GM12874 (cell line): ENCODE data around the gene TBX5.

ENCODE experiments used
- CTCF ChIP-seq: IDR thresholded peaks from 2 replicates; pipeline ENCODE4 v1.5.1; 2011; ENCODE audit warnings: low read depth, mild to moderate bottlenecking, control low read depth, low read length, moderate library complexity; ENCODE audit not compliant: insufficient read depth

Gene TBX5

GRCh38 chr12:114313910-114314309, 92.0 kb downstream of the TBX5 start:
- TF ChIP-seq CTCF: no peak

- TF ChIP-seq CTCF: no peak
Measured at GRCh38 chr12:114311974-114312373, 94.0 kb downstream of the TBX5 start.

- no peak for TF ChIP-seq CTCF
Measured at GRCh38 chr12:114306646-114307045, 99.3 kb downstream of the TBX5 start.

- TF ChIP-seq CTCF: no peak
Measured at GRCh38 chr12:114305446-114305845, 100.5 kb downstream of the TBX5 start.
